Kidney capillary endothelial cell (primary cell): ENCODE data around the gene SOCS4.

Source experiments
- DNase-seq: peaks from one replicate; pipeline ENCODE4 v3.0.0-alpha.2; 2018; ENCODE audit warnings: low spot score

The SOCS4 gene

DNA sequence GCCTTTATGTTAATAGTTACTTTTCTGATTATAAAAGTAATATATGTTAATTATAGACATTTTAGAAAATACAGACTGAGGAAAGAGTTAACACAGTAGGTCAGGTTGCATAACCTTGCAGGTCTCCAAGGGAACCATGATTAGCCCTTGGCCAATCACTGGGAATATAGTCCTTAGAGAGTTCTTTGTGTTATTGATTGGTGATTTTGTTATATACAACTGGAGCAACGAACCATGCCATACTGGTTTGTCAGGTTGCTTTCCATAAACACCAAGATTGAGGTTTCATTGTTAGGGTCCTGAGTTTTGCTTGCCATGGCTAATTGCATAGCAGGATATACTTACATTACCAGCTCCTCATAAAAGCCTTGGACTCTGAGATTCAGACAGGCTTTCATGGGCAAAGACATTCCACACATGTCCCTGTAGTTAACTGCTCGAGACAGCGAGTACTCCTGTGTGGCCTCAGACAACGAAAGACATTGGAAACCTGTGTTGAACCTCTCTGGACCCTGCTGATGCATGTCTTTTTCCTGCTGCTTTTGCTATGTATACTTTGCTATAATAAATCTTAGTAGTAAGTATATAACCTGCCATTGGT is 58.1 kb downstream of the SOCS4 start:
- no peak for DNase-seq

DNA sequence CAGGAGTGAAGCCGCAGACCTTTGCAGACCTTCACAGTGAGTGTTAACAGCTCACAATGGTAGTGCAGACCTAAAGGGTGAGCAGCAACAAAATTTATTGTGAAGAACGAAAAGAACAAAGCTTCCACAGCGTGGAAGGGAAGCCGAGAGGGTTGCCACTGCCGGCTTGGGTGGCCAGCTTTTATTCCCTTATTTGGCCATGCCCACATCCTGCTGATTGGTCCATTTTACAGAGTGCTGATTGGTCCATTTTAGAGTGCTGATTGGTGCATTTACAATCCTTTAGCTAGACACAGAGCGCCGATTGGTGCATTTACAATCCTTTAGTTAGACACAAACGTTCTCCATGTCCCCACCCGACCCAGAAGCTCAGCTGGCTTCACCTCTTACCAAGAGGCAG is 59.9 kb downstream of the SOCS4 start:
- DNase-seq, result no peak

DNA sequence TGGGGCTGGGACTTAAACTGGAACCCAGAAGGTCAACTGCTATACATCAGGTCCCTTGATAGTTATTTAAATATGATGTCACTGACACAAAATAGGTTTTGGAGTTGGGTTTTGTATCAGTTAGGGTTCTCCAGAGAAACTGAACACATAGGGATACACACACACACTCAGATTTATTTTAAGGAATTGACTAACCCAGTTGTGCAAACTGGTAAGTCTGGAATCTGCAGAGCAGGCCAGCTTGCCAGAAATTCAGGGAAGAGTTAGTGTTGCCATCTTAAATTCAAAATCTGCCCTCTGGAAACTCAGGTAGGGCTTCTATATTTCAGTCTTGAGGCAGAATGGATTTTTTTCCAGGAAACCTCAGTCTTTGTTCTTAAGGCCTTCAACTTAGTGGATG is 61.3 kb downstream of the SOCS4 start:
- DNase-seq, result no peak

DNA sequence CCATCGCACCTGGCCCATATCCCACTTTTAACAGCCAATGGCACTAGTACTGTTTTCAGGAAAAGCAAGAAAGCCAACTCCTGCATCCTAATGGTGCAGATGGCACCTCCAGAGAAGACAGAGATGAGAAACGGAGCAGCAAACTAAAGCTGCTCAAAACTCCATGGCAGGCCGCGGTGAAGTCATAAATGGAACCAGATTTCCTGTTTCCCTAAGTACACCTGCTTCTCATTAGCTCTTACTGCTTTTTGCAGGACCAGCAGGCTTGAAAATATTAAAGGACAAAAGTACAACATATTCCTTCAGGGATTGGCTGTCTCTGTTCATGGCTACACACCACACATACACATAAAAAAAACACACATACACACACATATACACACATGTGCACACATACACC is 65.3 kb downstream of the SOCS4 start:
- no peak for DNase-seq

DNA sequence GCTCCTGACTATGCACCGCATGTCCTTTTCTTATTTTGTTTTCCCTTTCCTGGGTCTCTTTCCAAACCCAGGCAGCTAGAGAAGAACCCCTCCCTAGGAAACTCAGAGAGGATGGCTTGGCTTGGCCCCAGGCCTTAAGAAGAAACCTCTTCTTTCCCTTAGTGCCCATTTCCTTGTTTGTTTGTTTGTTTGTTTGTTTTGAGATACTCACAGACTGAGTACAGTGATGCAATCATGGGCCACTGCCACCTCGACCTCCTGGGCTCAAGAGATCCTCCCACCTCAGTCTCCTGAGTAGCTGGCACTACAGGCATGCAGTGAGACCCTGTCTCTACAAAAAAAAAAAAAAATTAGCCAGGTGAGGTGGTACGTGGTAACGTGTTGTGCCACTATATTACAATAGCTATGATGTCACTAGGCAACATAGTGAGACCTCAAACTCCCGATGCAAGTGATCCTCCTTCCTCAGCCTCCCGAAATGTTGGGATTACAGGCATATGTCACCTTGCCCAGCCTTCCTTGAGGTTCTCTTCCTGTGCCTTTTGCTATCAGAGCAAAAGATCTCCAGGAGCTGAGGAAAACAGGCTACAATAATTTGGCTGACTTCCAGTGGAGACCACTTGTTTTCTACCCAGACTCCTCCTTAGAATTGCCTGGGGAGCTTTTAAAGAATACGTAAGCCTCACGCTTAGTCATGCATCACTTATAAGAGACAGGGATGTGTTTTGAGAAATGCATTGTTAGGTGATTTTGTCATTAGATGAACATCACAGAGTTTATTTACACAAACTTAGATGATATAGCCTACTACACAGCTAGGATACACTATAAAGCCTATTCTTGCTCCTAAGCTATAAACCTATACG is 67.5 kb downstream of the SOCS4 start:
- DNase-seq, result no peak

DNA sequence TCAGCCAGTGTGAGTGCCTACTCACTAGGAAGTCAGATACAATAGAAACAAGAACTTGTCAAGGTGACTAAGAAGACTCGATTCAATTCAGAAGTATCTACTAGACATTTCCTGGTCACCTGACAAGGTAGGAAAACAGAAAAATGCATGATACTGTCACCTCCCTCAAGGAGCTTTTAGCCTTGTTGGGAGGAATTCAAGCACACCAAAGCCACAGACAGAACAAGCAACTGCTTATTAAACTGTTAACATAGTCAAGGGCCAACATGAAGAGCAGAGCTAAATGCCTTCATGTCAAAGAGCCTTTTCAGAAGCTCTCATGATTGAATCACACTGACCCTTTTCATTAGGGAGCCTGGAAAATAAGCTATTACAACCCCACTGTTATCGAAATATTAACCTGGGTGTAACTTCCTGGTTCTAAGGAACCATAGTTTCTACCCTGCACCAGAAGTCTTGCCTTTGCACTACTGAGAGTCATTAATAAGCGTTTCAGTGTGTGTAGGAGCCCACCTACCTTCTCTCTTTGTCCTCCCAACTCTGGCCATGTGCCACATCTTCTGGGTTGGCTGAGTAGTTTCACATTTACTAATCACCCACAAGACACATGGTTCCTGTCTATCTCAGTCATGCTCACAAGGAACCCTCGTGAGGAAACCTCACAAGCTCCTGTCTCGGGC is 71.0 kb downstream of the SOCS4 start:
- DNase-seq, result no peak

DNA sequence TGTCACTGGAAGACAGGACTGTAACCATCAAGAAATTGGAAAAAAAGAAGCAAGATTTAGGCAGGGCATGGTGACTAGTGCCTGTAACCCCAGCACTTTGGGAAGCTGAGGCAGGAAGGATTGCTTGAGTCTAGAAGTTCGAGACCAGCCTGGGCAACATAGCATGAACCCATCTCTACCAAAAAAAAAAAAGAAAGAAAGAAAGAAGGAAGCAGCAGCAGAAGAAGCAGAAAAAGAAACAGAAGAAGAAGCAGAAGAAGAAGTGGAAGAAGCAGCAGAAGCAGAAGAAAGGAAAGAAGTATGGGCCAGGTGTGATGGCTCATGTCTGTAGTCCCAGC is 71.5 kb downstream of the SOCS4 start:
- DNase-seq, result no peak
